Measurements from ENCODE around the gene CCDC157.

The CCDC157 gene

DNA sequence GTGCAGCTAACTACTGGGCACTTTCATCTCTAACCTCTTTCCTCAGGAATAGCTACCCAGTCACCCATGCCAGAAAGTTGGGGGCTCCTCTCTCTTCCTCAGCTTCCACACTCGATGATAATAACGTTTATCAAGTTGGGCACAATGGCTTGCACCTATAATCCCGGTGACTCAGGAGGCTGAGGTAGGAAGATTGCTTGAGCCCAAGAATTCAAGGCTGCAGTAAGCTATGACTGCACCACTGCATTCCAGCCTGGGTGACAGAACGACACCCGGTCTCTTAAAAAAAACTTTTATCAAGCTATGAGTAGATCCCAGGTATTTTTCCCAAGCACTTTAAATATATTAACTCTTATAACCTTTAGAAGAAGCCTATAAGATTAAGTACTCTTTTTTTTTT, 2.2 kb upstream of the CCDC157 start:
- no peak for DNase-seq (ENCODE audit: low read depth)

DNA sequence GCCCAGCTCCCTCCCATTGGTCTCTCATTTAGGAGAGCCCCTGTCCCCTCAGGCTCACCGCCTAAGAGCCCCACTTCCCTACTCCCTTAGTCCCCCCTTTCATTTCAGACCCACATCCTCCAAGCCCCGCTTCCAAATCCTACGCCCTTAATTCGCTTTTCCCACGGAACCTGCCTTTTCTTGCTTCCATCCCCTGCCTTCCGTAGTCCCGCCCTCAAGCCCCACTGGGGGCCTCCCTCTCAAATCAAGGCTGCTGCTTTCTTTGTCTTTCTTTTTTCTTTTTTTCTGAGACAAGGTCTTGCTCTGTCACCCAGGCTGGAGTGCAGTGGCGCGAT, 396 bp downstream of the CCDC157 start:
- no peak for DNase-seq (ENCODE audit: low read depth)

DNA sequence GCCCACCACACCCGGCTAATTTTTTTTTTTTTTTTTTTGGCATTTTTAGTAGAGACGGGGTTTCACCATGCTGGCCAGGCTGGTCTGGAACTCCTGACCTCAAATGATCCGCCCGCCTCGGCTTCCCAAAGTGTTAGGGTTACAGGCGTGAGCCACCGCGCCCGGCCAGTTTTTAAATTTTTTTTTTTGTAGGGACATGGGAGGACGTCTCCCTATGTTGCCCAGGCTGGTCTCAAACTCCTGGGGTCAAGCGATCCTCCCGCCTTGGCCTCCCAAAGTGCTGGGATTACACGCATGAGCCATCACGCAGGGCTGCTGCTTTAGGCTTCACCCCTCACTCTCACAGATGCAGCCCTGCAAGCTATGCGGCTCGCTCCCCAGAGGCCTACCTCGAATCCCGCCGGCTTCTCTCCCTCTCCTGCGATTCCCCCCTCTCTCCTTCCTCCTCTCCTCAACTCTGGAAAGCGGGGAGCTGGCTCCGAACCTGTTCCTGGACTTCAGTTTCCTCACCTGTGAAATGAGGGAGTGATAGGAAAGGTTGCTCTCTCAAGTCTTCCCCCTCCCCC, 926 bp downstream of the CCDC157 start:
- DNase-seq (ENCODE audit: low read depth), result no peak

DNA sequence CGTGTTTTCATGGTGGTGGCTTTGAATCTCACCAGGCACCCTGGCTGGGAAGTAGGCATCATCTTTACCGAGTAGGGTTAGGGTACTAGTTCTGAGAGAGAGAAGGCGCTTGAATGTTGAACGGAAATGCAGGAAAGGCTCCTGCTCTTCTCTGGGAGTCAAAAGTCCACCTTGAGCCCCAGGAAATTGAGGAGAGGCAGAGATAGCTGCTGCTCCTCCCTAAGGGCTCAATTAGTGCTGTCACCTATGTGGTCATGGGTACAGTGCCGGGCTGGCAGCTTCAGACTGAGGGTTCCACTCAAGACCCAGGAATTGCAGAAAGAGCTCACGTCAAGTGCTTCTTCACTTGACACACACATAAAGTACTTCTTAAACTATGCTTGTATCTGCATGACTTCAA, 1.7 kb downstream of the CCDC157 start:
- DNase-seq (ENCODE audit: low read depth), result no peak

GRCh38 chr22:30361916-30362650, 5.3 kb downstream of the CCDC157 start:
- DNase-seq (ENCODE audit: low read depth), result no peak

- DNase-seq (ENCODE audit: low read depth), result no peak
Measured at GRCh38 chr22:30362651-30363281, 6.0 kb downstream of the CCDC157 start.

GRCh38 chr22:30365891-30366290, 9.1 kb downstream of the CCDC157 start:
- no peak for DNase-seq (ENCODE audit: low read depth)

DNA sequence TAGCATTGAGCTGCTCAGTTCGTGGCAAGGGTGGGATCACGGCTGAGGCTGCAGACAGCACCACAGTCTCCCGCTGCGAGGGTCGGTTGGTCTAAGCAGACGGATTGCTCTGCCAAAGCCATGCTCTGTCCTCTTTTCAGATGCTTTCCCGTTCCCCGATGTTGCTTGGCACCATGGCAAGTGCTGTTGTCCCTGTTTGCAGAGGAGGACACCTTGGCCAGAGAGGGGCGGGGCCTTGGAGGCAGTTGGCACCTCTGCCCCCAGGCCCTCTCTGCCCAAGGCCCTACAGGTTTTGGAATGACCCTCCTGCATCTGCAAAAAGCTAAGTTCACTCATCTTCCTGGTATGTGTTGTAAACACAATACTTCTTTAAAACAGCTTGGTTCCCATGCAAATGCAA, 11.6 kb downstream of the CCDC157 start:
- DNase-seq (ENCODE audit: low read depth), result no peak

DNA sequence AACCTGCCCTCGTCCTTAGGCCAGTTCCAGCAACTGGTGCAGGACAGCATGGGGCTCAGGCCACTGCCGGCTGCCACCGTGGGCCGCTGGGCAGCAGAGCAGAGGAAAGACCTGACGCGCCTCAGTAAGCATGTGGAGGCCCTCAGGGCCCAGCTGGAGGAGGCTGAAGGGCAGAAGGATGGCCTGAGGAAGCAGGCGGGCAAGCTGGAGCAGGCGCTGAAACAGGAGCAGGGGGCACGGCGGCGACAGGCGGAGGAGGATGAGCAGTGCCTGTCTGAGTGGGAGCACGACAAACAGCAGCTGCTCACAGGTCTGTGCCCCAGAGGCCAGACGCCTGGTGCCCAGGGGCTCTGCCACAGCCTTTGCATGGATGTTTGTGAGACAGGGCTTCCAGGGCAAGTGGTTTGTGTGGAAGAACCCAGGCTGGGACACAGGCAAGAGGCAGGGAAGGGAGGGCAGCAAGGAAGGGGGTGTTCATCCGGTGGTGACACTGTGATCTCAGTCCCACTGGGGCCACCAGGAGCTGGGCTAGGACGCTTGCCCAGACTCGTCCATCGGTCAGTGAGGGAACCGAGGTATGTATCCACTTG, 13.9 kb downstream of the CCDC157 start:
- no peak for DNase-seq (ENCODE audit: low read depth)

GRCh38 chr22:30371321-30371720, 14.5 kb downstream of the CCDC157 start:
- no peak for DNase-seq (ENCODE audit: low read depth)

DNA sequence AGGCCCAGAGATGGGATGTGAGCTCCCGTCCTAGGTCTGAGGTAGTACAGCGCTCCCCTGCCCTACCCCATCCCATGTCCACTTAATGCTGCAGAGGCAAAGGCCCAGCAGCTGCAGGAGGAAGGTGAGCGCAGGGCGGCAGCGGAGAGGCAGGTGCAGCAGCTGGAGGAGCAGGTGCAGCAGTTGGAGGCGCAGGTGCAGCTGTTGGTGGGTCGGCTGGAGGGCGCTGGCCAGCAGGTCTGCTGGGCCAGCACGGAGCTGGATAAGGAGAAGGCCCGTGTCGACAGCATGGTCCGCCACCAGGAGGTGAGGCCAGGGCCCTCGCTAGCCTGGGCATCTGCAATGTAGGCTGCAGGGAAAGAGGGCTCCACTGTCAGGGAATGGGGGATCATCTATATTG, 15.2 kb downstream of the CCDC157 start:
- no peak for DNase-seq (ENCODE audit: low read depth)

DNA sequence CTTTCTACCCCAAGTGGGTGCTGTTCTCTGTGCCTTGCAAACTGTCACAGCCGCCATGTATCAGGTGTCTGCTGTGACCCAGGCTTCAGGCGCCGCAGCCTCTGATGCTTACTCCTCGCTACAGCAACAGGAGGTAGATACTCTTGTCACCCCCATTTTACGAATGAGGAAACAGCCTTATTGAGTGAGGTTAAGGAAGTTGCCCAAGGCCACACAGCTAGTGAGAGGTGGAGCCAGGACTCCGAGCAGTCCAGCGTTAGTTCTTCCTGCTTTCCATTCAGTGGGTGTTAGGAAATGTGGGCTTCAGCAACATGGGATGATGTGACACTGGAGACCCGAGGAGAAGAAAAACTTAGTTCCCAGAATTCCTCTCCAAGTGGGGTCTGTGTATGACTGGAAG, 16.1 kb downstream of the CCDC157 start:
- no peak for DNase-seq (ENCODE audit: low read depth)

DNA sequence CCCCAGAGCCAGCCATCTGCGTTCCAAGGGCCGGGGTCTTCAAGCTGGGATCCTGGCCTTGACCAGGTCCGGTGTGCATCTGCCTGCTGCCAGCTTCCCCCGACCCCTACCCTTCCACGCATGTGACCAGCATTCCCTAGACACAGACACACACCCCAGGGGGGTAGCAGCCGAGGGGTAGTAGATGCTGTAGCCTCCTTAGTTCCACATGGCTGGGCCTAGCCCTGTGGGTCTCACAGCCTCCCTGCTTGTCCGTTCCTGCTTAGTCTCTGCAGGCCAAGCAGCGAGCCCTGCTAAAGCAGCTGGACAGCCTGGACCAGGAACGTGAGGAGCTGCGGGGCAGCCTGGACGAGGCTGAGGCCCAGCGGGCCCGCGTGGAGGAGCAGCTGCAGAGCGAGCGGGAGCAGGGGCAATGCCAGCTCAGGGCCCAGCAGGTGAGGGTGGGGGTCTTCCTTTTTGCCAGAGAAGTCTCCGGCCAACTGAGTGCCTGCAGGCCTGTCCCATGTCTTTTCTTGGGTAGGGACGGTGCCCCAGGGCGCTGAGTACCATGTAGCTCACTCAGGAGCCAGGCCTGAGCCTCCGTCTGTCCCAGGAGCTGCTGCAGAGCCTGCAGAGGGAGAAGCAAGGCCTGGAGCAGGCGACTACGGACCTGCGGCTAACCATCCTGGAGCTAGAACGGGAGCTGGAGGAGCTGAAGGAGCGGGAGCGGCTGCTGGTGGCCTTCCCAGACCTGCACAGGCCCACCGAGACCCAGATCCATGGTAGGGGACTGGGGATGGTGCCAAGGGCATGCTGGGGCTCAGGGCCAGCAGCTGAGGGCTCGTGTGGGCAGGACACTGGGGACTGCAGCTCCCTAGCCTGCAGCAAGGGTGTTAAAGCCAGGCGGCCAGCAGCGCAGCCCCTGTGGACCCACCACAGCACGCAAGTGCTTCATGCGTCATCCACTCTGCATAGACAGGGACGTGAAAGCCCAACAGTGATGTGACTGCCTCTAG, 16.8 kb downstream of the CCDC157 start:
- DNase-seq (ENCODE audit: low read depth), result no peak

DNA sequence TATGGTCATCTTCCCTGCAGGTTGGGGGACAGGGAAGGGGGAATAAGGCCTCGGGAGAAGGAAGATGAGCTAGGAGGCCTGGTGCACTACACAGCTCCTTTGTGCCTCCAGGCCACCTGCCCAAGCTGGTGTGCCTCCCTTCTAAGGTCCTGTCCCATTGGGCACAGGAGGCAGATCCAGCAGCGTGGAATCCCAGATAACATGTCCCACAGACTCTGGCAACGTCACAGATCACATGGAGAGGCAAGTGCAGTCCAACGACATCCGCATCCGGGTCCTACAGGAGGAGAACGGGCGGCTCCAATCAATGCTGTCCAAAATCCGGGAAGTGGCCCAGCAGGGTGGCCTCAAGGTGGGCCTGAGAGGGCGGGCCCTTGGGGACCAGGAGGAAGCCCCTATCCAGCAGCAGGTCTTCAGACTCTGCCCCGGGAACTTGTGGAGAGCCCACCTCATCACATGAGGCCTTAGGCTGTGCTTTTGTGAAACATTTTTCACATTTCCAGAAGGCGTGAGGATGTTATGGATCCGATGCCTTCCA, 18.6 kb downstream of the CCDC157 start:
- no peak for DNase-seq (ENCODE audit: low read depth)

GRCh38 chr22:30380011-30380410, 23.2 kb downstream of the CCDC157 start:
- DNase-seq (ENCODE audit: low read depth), result no peak

DNA sequence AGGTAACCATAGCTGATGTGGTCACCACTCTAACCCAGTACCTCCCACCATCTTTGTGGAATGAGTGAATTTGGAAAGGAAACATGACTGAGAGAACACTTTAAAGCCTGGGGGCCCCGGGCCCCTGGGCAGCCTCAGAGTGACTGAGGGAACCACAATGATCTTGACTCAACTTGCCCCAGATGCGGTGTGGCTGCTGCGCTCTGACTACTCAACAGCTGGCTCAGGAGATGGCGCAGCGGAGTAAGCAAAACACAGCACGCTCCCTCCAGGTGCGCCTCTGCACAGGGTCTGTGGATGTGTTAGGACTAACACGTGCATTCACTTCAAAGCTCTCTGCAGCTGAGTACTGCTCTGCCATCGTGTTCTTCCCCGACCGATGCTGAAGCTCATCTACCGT, 24.5 kb downstream of the CCDC157 start:
- no peak for DNase-seq (ENCODE audit: low read depth)

GRCh38 chr22:30382340-30382739, 25.5 kb downstream of the CCDC157 start:
- no peak for DNase-seq (ENCODE audit: low read depth)

- DNase-seq (ENCODE audit: low read depth), result no peak
Measured at GRCh38 chr22:30383061-30383460, 26.3 kb downstream of the CCDC157 start.

- no peak for DNase-seq (ENCODE audit: low read depth)
Measured at GRCh38 chr22:30385942-30386341, 29.1 kb downstream of the CCDC157 start.

- no peak for DNase-seq (ENCODE audit: low read depth)
Measured at GRCh38 chr22:30386608-30386959, 29.8 kb downstream of the CCDC157 start.

DNA sequence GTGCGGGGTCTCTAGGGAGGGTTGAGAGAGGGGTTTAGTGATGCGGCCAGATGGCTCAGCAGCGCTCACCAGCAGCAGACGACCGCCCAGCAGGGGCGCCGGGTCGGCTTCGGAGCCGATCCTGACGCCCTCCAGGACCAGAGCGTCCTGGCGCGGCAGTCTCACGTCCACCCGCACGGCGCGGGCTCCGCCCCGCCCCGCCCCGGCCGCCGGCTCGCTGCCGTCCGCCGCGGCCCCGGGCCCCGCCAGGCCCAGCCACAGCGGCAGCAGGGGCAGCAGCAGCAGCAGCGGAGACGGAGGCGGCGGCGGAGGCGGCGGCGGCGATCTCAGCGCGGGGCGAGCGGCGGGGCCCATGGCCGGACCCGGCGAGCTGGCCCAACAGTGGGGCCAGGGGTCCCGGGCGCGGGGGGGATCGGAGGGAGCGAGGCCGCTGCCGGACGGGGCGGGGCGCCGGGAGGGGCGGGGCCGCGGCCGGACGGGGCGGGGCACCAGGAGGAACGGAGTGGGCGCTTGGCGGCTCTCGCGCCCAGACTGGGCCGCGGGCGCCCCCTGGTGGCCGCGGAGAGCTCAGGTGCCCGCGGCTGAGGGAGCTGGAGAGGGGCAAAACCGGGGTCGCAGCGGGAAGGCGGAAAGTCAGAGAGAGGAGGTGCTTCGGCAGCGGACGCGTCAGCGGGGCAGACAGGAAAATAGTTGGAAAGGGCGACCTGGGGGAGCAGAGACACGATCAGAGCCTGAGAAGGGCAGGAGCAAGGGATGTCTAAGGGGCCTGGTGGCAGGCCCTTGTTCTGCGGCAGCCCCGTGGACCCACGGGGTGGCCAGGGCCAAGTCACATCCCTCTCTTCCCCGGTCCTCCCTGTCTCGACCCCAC, 30.4 kb downstream of the CCDC157 start, which contains the start of gene RNF215:
Gene RNF215, minus strand, starts transcription at position 452 of the 868 bp plus-strand sequence. Its CDS starts 98 bp downstream, at position 354.
- peak; percentile 73 for DNase-seq (ENCODE audit: low read depth)
